NCI-H2171 treated with DMSO at 0.1 percent for 48 hours (cell line): ENCODE measurements around the gene STUM.

Experiments
- DNase-seq: peaks from one replicate; lab custom pipeline; 2025; lab: John Stamatoyannopoulos, UW

STUM gene

DNA sequence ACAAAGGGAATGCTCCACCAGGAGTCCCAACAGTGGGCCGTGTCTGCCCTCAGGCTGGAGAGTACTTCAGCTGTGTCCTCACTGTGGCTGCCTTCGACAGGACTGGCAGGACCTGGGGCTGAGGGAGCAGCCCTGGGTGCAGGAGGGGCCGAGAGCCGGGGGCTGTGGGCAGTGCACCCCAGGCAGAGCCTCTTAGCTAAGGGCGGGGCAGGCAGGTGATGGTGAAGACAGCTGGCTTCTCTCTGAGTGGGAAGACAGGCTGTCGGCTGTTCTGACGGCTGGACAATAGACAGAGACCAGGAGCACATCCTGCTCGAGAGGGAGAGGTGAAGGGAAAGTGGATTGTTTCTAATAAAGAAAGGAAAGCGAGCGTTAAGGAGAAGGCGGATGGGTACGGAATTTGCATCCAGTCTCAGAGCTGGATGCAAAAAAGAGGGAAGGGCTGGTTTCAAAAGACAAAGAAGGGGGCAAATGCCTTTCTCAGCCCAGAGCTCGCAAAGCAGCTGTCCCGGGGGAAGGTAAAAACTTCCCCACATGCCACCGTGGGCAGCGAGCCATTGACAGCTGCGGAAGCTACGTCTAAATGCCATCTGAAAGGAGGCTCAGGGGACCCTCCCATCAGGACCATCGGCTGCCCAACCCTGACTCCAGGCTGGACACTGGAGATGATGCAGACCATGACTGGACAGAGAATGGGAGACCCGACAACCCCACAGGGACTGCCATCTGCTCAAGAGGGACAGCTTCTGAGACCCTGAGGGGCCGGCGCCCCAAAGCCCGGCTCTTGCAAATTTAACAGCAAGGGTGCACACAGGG is 92.0 kb downstream of the STUM start:
- peak; percentile 55 for DNase-seq

DNA sequence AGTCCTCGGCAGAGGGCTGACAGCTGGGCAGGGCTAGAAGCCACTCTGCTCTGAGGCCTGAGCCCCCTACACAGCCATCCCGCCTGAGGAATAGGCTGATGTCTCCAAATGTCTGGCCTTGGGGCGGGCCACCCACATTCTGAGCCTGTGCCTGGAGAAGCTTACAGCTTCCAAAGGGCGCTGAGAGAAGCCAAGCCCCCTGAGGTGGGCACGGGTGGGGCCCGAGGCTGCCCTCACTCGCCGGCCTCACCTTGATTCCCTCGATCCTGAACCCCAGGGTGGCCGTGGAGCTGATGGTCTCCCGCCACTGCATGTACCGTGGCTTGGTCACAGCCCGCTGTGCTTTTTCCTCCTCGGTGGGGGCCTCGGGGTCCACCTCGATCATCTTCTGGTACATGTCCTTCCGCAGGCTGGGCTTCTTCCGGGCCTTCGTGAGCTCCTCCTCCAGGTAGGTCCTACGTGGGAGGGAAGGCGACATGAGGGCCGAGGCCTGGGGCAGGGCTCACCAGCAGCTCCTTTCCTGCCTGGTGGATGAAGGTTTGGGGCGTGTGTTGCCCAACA is 93.2 kb downstream of the STUM start:
- no peak for DNase-seq

DNA sequence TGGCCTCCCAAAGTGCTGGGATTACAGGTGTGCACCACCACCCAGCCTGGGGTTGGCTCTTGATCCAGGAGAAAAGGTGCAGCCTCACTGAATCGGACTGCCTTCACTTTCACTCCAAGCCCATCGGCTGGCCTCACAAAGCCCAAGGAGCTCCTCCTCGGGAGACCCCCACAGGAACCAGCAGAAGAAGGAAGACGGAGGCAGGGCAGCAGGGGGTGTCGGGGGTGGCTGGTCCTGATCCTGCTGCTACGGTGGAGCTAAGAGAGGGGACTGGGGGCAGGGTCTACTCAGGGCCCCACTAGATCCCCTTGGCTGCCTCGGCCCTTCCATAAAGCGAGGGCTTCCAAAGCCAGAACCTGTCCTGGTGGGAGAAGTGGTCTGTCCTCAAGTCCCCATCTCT is 93.9 kb downstream of the STUM start:
- no peak for DNase-seq

DNA sequence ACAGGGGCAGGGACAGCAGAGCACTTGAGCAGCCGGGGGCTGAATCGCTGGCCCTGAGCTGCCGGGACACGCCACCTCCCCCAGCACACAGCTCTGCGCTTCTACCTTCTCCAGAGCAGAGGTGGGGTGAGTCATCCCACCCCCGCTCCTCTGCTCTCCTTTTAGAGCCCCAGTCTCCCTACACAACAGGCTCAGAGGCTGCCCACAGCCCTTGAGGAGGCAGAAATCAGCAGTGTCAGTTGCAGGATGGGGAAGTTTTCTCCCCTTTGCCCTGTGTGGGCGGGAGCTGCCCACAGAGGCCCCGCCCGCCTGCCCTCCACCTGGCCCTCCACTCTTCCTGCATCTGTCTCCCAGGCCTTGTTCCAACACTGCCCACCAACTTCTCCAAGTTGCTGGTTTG is 94.6 kb downstream of the STUM start:
- DNase-seq, result no peak

DNA sequence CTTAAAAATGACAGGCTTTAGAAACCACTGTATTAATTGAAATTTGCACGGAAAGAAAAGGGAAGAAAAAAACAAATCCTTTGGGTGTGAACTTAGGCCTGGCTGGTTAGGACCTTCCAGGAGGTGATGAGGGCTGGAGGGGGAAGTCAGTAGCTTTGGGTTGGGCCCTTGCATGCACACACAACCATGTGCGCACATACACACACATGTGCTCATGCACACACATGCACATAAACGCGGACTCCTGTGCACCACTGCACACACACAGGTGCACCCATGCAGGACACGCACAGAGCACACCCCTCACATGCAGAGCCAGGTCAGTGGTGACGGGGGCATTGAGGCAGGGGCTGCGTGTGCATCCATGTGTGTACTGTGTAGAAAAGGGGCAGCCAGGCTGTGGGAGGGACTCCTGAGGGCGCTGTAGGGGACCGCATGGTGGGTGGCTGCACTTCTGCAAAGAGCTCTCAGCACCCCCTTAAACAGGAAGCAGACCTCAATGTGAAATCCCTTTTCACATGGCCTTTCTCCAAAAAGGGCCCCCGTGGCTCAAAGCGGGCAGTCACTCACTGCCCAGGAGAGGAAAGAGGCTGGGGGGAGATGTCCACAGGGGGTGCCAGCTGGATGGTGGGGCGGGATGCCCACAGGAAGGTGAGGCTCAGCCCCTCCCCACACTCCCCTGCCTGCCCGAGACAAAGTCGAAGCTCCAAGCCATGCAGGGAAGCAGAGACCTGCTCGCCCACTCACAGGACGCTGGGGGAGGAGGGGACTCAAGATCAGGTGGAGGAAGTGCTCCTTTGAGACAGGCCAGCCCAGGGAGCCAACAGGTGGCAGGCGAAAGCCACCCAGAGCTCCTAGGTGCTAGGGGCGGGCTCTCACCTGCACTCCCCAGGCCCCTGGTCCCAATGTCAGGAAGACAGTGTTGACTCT is 95.3 kb downstream of the STUM start:
- no peak for DNase-seq

DNA sequence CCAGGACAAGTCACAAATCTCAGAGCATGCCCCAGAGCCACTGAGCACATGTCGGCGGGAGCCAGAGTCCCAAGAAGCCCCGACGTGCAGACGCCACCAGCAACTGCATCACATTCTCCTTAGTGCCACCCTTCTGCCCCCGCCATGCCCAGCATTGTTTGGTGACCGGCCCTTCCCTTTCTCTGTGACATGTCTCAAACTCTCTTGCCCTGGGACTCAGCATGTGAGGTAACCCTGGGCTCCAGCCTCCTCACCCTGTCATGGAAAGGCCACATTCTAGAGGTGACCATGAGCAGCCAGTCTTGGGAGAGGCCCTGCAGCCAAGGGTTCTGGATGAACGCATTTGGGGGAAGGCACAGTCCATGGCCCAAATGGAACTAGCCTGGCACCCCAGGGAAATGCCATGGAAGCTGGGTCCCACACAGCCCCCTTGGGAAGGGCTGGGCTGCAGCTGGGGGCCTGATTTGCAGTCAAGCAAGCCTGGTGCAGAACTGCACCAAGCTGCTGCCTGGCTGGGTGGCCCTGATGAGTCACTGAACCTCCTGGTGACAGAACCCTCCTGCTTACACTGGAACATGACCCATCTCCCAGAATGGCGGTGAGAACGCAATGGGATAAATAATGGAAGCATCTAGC is 96.1 kb downstream of the STUM start:
- no peak for DNase-seq

DNA sequence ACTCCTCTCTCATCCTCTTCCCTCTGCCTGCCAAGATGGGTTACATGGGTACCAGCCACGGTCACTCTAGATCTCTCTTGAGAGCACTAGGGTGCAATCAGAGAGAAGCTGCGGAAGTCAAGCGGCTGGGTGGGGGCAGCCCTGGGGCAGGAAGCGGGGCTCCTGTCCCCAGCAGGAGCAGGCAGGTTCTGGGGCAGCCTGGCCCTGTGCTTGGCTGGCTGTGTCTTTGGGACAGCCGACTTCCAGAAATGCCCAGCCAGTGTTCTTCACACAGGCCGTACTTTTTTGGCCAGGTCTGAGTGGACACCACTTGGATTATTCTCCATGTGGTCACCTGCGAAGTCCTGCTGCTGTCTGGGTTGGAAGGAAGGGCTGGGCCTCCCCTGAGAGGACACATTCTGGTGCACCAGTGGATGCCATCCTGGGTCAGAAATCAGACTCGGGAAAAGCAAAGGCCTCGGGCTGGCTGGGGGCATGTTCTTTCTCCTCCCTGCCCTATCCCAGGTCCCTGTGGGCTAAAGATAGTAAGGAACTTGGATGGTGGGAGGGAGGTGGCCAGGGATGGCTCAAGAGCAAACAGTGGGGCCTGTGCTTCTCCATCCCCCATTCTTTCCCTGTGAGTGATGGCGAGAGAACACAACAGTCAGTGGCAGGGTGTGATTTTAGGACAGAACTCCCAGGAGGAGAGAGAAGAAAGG is 96.9 kb downstream of the STUM start:
- DNase-seq, result no peak

DNA sequence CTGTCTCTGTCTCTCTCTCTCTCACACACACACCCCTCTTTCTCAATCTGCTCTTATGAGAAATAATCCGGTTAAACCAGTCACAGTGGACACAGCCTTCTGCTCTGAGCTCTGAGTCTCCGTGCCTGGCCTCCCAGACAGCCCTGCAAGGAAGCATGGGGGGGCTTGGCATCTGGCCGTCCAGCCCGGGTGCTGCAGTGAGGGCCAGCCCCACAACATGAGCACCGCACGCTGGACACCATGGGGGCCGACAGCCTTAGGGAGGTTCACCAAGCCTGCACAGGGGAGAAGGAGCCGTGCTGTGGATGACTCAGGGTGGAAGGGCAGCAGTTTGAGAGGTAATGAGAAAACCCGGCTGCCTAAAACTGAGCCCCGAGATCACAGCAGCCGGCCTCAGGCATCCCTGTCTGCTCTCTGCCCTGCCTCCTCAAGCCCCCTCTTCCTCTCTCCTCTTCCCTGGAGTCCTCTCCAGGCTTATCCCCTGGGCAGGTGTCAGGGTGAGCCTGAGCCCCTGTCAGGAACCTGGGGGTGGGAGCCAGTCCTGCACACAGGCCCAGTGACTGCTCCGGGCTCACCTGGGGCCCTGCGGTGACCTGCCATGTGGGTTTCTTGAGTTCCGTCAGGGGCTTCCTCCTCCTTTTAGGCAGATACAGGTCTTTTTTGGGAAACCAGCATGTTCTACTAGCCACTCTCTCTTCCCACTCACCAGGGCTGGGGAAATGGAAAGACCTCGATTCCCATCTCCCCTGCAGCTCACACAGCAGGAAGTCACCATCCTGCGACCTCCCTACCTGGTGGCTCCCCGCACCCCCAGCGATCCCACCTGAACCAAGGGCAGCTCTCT is 97.7 kb downstream of the STUM start:
- DNase-seq, result no peak

DNA sequence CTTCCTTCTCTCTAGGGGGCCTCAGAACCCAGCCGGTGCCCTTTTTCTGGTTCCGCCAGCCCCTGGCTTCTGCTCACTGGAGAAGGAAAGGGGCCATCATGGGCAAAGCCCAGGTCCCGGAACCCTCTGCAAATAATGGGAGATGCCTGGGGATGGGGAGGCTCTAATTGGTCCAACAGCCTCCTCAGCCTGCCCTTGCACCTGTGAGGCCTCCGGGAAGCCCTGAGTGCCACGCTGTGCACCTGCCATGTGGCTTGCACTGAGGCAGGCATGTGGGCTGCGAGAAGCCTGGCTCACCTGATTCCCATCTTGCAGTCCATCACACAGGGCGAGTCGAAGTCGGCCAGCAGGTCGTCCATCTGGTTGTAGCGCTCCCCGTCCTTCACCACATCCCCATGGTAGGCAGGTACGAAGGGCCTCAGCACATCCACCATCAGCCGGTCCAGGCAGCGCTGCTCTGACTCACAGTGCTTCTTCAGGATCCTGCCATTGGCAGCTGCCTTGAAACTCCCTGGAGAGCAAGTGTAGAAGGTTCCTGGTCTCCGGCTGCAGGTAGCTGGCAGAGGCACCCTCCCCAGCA is 98.4 kb downstream of the STUM start:
- no peak for DNase-seq

DNA sequence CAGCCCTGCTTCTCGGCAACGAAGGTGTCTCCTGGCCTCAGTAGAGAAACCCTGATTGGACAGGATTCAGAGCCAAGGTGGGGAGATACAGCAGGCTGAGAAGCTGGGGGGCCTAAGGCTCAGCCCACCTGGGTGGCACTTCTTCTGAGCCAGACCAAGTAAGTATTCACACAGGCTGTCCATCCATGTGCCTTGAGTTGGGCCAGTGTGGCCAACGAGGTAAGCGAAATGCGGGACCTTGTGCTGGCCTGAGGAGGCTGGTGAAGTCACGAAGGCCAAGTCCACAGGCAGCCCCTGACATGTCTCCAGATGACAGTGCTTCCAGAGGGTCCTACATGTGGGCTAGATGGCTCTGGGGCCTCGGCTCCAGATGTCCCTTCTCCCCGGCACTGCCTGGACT is 99.2 kb downstream of the STUM start:
- no peak for DNase-seq

DNA sequence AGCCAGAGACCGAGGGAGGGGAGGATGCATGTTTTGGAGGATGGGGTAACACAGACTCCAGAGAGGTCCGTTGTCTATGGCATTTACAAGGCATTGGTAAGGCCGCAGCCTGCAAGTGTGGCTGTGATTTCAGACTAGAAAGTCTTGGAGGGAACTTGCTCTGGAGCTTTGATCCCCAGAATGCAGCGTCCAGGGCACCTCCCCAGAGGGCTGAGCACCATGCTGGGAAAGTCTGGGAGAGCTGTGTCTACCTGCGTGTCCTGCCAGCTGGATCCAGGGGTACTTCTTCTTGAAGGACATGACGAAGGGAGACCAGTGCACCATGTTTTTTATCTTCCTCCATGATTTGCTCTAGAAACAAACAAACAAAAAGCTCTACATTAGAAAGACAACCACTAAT is 99.9 kb downstream of the STUM start:
- no peak for DNase-seq

DNA sequence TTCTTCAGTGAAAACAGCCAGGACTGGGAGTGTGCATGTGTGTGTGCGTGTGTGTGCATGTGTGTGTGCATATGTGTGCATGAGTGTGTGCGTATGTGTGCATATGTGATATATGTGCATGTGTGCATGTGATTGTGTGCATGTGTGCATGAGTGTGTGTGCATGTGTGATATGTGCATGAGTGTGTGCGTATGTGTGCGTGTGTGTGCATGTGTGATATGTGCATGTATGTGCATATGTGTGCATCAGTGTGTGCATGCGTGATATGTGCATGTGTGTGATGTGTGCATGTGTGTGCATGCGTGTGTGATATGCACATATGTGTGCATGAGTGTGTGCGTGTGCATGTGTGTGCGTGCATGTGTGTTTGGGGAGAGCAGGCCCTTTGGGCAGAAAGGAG is 100.7 kb downstream of the STUM start:
- no peak for DNase-seq

DNA sequence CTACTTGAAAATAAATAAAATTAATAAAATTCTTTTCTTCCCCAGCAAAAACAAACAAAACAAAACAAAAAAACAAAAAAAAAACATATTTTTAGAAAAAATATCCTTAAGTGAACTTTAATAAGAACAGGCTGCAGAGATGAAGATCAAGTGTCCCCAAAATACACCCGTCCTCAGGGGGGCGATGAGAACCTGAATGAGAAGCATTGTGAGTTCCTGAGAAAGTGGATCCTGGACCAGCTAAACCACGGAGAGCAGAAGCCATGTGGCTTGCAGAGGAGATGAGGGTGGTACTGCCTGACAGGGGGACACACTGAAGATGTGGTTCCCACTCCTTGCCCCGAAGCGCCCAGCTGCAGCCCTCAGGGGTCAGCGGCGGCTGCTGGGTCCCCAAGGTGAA is 101.2 kb downstream of the STUM start:
- peak; percentile 18 for DNase-seq

DNA sequence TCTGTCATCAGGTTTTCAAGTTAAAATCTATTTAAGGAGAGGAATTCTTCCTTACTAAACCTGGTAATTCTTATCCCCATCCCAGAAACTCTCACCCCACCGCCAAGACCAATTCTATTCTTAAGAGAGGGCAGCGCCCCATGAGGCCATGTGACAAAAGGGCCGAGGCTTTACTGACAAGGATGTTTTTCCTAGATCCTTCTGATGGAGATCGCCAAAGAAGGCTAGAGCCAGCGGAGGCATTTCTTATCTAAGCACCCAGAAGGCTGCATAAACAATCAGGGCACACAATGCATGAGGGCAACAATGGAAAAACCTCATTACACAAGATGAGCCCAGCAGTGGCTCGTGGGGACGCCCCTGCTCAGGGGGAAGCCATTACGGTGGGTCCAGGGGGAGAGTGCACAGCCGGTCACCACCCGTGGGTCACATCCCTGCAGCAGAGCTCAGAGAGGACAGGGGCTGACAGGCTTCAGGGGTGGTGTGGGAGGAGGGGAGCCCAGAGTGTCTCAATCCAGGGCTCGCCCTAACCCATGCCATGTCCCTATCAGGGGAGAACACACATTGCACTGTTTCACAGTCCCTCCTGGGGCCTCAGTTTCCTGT is 101.8 kb downstream of the STUM start:
- DNase-seq, result no peak

DNA sequence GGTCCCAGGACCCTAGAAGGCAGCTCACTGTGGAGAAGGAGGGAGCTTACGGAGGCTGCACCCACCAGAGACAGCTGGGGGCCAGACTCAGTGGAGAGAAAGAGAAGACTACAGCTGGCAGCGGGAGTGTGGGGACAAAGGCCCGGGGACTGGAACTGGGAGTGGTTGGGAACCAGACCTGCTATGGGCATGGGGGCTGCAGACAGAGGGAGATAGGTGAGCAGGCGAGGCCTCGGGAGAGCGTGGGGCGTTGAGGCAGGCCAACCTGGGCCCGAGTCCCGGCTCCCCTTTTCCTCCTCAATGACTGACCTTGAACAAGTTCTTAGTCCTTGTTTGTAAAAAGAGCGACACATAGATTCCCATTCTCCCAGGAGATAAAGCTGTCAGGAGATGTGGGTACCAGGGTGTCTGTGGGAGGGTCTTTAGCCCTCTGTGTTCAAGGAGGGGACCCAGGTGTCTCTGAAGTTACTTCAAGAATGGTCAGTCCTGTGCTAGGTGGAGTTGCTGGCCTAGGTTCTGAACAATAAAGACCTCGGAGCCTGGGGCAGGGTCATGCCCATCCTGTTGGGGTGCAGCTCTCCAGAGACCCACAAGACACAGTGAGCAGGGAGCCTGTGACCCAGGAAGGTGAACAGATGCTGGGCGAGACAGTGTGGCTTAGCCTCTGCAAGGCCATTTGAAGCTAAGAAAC is 102.6 kb downstream of the STUM start:
- DNase-seq, result no peak

DNA sequence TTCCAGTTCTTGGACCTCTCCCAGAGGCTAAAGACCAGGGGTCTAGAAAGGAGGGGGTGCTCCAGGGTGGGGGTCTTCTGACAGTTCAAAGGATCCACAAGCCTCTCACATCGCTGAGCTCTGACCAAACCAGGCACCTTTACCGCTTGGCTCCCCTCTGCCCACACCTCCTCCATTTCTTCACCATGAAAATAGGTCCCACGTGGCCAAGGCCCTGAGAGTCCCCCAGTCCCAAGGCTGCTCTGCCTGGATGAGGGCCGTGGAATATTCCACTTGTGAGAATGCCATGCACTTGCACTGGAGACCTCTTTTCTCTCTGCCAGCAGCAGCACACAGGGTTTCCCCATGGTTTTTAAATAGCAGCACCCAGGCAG is 103.2 kb downstream of the STUM start:
- no peak for DNase-seq

DNA sequence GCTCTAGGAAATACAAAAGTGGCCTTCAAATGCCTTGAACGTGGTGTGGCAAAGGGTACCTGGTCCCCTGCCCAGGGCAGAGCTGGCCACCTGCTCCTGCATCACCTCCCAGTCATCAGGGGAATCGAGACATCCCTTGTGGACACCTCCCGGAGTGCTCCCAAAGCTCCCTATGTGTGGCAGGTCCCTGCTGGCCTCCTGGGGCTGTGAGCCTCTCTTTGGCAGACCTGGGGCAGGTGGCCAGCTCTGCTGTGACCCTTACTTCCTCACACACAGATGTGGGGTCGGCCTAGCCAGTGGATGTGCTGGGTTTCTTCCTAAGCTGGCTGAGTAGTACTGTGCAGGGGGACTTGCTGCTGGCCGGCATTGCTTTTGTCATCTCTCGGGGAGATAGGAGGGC is 104.0 kb downstream of the STUM start:
- DNase-seq, result no peak

DNA sequence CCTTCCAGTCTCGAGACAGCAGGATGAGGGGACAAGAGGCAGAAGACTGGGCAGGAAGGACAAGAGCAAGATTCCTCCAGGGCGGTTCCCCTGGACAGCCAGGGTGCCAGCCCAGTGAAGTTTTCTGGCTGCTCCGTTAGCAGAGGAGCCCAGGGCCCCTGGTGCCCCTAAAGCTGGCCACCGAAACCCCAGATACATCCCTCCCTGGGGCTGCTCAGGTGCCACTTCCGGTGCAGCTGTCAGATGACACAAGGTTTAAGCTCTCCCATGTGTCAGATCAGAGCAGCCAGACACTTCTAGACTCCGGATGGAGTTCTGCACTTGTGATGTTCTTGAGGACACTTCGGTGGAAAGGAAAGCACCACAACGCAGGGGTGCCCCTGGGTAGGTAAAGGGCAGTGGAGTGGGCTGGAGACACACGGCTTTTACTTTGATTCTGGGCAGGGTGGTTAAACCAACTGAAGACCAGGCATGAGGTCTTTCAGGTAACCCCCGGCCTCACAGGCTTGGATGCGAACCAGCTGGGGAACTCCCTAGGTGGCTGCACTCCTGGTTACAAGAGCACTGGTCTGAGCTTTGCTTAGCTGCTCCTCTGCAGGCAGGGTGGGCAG is 104.9 kb downstream of the STUM start:
- DNase-seq, result no peak

DNA sequence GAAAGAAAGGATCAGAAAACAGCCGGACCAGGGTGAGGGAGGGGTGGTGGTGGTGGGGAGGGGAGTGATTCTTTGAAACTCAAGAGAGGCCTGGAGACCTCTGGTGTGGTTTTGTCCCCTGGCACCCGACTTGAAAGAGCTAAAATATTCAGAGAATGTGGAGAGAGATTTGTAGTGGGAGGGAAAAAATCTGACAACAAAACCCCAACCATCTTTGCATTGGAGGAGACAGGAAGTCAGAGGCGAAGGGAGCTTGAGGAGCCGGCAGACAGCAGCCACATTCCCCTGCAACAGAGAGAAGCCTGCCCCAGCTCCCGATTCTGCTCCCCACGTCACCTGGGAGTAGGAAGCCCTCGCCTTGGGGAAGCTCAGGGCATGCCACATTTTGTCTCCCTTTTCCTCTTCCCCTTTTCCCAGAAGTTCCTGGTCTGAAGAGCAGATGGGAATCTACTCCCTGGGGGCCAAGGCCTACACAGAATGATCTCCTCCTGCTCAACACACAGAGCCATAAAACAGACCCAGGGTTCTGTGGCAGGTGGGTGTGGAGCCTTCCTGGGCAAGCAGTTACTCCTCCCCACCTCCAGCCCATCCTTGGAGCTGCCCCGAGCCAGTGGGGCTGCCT is 105.6 kb downstream of the STUM start:
- peak; percentile 93 for DNase-seq
